GM11168 (cell line): ENCODE measurements around the gene PGLYRP3.

Experiments
- in situ Hi-C: fragments of 300-500 bp; cut with MboI; formaldehyde crosslinking; loops from one replicate; pipeline ENCODE4 v1.12.0; 2022; ENCODE audit warnings: low sequenced_read_pairs; ENCODE audit not compliant: unreplicated experiment

PGLYRP3 gene, protein sequence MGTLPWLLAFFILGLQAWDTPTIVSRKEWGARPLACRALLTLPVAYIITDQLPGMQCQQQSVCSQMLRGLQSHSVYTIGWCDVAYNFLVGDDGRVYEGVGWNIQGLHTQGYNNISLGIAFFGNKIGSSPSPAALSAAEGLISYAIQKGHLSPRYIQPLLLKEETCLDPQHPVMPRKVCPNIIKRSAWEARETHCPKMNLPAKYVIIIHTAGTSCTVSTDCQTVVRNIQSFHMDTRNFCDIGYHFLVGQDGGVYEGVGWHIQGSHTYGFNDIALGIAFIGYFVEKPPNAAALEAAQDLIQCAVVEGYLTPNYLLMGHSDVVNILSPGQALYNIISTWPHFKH

DNA sequence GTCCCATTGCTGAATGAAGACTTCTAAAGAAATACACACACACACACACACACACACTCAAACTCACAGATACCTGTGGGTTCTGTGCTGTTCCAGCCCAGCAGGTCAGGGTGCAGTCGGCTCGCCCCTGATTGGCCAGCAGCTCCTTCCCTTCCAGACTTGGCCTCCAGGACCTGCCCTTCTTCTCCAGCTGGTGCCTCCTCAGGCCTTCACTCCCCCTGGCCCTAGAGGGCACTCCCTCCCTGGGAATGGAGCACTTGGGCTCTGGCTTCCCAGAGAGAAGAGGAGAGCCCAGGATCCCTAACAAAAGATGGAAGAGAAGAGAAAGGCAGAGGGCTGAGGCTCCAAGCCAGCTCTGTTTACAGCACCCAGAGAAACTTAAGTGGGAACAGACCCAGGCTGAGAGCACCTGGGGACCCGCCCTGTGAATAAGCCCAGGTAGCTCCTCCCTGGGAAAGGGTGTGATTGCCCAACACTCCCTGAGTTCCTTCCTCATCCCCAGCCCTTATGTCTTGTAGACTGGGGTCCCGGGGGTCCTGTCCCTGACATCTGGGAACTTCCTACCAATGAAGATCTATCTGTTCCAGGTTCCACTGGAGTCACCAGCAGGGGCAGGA, at the start of gene PGLYRP3:
Gene PGLYRP3 (minus strand): TSS at position 383 of the 617 bp plus-strand sequence. CDS start 2,287 bp downstream, outside the sequence.
- in situ Hi-C loops, result no loop called here

DNA sequence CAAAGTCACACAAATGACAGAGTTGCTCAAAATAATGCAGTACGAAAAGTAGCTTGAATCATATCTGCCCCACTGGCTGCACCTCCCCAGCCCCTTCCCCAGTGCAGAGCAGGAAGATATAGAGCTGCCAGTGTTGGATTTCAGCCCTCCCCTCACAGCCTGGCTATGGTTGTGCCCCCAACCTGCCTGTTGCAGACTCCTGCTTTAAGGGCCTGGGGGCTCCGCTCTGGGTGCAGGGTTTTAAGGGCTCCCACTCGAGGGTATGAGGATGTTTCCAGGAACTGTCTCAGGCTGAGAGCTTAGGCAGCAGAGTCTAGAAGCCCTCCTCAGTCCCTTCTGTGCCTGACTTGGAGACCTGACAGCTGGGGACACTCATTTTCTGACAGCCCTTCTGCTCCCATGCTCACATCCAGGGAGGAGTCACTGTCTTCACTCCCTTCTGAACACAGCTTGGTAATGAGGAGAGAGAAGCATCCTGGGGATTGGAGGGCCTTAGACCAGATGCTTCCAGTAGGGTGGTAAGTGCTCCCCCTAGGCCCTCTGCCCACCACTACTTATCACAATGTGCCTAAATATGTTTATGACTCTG, 49.5 kb upstream of the PGLYRP3 start:
- in situ Hi-C loops, result no loop called here

DNA sequence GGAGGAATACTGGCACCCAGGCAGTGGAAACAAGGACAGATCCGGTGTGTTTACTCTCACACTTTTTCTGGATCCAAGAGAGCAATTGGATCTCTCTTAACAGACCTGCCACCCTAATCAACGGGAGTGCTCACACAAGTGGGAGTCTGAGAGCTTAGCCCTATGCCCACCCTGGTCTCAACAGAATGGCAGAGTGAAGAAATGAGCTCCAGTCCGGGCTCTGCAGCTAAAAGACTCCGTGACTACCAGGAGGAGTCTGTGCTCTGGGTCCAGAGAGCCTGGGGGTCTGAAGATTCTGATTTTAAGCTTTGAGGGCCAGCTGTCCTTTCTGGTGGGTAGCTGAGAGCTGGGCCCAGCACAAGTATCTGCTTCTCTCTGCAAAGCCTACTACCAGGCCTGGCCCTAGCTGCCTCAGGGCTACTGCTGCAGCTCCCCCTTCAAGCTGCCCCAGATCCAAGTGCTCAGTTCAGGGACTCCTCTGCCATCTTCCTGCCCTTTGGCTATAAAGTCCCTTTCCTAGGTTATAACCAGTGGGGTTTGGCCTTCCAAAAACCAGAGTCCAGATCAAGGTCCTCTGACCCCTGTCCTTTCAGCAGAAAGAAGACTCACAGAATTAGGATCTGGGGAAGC, 48.8 kb upstream of the PGLYRP3 start:
- in situ Hi-C loops, result no loop called here

DNA sequence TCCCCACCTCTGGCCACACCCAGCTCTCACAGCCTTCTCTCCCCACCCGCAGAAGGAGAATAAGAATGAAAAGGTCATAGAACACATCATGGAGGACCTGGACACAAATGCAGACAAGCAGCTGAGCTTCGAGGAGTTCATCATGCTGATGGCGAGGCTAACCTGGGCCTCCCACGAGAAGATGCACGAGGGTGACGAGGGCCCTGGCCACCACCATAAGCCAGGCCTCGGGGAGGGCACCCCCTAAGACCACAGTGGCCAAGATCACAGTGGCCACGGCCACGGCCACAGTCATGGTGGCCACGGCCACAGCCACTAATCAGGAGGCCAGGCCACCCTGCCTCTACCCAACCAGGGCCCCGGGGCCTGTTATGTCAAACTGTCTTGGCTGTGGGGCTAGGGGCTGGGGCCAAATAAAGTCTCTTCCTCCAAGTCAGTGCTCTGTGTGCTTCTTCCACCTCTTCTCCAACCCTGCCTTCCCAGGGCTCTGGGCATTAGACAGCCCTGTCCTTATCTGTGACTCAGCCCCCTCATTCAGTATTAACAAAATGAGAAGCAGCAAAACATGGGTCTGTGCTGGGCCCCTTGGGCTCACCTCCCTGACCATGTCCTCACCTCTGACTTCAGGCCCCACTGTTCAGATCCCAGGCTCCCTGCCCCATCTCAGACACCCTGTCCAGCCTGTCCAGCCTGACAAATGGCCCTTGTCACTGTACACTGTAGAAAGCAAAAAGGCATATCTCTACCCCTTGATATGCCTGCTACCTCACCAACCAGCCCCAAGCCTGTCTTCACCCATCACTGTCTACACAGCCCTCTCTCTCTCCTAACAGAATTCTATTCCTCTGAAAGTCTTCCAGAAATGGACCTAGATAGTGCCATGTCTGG, 48.1 kb upstream of the PGLYRP3 start:
- in situ Hi-C loops, result no loop called here

DNA sequence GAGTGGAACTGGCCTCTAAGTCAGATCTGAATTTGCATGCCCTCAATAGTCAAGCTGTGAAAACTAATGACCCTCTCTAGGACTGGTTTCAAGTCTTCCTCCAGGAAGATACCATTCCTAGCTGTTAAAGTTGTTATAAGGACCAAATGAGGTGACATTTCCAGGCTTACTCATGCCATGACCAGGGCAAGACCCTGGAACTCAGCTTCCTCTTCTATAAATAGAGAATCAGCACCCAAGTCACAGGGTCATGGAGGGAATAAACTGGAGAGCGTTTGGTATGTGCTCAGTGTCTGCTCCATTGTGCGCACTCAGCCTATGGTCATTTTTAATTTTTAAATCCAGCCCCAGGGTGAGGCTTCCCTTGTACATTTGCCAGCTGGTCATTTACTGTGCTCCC, 47.4 kb upstream of the PGLYRP3 start:
- in situ Hi-C loops, result no loop called here

DNA sequence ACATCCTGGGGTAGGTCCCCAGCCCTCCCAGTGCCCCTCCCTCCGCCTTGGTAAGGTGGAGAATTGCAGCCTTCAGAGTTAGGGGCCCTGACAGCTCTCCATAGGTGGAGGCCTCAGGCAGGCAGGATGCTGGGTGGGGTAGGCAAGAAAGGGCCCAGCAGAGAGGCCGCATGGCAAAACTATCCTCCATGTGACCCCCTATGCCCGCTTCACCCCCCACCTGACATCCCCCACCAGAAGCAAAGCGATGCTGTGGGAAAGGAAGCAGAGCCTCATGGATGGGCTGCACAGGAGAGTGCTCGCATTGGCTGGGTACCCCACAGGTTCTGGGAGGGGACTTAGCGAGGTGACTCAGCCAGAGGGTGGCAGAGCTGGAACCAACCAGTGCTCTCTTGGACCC, 46.5 kb upstream of the PGLYRP3 start:
- in situ Hi-C loops, result no loop called here

DNA sequence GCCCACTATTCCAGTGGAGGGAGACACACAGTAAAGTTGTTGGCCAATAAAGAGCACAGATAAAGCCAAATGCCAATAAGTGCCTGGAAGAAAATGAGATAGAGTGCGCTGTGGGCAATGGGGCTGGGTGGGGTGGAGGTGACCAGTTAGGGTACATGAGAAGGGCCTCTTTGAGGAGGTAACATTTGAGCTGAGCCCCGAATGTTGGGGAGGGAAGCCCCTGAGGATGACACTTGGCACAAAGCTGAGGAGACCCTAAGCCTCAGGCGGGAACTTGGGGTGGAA, 45.9 kb upstream of the PGLYRP3 start:
- in situ Hi-C loops, result no loop called here

DNA sequence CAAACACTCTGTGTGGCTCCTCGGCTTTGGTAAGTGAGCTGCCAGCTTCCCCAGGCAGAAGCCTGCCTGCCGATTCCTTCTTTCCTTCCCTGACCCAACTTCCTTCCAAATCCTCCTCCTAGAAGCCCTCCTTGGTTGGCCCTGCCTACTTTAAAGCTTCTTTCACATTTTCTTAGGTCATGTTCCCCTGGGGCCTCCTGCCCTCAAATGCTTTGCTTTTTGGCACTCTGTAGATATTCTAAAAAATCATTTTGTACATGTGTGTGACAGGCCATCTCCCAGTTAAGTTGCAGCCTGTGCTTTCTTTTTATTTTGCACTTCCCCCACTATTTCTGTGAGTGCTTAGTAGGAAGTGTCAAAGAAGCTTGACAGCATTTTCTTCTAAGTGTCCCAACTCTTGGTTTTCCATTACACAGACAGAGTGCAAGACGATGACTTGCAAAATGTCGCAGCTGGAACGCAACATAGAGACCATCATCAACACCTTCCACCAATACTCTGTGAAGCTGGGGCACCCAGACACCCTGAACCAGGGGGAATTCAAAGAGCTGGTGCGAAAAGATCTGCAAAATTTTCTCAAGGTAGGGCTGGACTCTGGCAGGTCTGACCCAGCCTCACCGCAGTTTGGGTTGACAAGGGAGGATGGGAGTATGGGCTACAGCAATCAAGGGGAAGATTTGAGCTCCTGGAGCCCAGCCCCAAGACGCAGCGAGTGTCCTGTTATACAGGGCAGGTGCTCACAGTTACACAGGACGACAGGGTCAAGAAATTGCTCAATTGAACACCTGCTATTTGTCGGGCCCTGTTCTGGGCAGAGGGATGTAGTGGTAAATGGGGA, 45.3 kb upstream of the PGLYRP3 start, which contains the start of gene S100A9:
Gene S100A9 (plus strand): TSS at position 2 of the 838 bp plus-strand sequence. CDS start 430 bp downstream, at position 432.
- in situ Hi-C loops, result no loop called here

DNA sequence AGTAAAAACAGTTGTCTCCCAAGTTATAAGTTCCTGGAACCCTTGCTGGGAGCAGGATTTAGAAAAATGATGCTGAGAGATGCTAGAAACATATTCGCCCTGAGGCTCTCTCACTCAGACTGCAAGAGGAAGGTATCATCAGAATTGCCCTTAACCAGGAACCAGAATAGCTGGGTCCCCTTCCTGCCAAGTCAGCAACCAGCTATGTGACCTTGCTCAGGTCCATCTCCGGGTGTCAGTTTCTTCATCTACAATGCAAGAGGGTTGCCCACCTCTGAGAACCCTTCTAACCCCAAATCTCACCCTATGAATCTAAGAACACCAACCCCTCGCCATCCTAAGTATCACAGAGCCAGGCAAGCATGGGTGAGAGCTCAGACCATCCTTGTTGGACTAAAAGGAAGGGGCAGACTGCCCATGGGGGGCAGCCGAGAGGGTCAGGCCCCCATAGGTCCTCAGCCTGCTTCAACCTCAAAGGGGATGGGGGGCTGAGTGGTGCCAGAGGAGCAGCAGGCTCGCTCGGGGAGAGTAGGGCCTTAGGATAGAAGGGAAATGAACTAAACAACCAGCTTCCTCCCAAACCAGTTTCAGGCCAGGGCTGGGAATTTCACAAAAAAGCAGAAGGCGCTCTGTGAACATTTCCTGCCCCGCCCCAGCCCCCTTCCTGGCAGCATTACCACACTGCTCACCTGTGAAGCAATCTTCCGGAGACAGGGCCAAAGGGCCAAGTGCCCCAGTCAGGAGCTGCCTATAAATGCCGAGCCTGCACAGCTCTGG, 44.5 kb upstream of the PGLYRP3 start:
- in situ Hi-C loops, result no loop called here

DNA sequence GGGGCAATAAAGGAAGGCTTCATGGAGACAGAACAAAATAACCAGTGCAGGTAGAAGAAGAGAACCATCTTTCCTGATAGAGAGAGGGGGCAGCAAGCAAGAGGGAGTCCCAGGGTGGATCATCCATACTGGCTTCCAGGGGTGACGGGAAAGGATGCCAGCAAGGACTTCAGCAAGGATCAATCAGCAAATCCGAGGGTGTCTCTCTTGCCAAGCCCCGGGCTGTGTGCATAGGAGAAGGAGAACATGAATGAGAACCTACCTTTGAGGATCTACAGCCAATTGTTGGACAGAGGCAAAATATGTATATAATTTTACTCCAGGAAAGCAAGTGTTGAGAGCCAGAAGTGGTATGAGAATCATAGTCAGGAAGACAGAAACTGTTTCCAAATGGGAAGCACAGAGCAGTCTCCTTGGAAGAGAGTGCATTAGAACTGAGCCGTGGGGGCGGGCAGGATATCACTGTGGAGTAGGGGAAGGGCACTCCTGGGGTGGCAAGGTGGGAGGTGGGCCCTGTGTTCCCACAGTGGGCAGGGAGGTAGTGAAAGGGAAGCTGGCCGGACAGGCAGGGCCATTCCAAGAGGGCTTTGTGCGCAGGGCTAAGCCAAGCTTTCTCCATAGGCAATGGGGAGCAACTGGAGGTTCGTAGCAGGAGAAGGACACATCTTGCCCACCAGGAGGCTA, 43.8 kb upstream of the PGLYRP3 start:
- in situ Hi-C loops, result no loop called here

DNA sequence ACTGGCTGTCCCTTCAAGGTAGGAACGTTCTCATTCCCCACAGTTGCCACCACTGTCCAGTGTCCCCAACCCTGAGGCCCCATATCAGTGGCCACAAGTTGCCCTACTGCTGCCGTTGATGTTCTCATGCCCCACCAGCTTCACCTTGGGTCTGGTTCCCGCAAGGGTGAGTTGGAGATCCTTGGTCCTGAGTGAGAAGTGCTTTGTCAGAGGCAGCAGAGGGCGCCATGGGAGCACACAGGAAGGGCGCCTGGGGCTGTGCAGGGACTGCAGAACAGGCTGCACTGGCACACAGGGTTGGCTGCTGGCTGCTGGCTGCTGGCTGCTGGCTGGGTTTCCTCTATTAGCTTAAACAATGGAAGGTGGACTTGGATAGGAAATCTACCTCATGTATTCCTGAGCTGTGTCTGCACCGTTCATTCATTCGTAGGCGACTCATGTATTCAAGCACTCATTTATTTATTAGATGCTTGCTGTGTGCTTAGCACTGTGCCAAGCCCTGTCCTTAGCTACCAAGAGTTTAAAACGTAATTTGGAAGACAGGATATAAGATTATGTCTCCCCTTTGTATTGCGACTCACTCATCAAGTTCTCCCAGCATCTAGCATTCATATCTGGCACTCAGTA, 42.8 kb upstream of the PGLYRP3 start:
- in situ Hi-C loops, result no loop called here

DNA sequence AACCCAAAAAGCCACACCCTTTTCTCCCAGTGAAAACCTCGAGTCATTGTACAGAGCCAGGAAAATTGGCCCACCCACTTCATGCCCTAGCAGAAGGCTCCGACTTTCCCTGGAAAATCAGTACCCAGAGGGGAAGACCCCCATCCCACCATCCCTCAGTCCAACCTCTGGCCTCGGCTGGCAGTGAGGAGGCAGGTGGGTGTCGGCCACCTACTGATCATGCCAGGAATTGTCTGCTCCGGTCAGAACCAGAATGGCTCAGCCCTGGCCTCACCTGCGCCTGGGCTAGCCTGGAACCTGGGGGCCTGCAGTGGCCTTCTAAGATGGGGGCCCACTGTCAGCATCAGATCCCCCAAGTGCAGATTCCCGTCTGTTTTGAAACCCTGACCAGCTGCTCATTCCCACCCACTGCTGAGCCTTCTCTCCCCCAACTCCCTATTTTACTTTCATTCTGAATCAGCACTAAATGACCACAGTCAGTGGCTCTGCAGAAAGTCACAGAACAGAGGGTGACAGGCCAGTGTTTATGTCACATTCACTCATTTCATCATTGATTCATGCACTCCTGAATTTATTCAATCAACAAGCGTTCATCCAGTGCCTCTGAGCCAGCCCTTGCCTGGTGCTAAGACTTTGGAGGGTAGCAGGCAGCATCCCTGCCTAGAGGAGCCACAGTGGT, 41.9 kb upstream of the PGLYRP3 start:
- in situ Hi-C loops, result loop anchor here (5.0 kb wide), 1 partner anchor 133 kb away; no protein-coding TSS in a partner anchor

DNA sequence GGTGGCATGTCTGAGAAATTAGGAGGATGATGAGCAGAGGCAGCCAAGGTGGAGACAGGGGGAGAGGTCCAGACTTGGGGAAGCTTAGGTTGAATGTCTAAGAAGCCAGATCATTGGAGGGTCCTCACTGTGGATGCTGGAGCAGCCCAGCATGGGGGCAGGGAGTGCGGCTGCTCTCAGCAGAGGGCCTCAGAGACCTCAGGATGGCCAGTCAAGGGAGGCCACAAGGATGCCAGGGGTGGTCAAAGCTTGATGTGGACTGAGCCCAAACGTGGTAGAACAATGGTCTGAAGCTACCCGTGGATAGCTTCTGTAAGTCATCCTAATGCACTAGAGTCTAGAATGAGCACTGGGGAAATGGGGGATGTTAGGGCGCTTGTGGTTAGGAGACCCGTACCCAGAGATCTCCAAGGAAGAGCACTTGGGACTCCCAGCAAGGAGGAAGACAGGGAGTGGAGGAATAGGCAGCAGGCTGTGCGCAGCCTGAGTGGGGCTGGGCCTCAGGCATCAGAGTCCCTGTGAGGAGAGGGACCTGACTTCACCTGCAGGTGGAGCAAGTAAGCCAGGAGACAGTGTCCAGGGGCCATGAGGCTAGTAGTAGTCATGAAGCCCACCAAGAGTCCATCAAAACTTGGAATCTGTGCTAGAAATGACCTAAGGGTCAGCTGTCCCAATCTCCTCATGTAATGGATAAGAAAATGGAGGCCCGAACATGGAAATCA, 40.6 kb upstream of the PGLYRP3 start:
- in situ Hi-C loops, result loop anchor here (5.0 kb wide), 1 partner anchor 134 kb away; no protein-coding TSS in a partner anchor

DNA sequence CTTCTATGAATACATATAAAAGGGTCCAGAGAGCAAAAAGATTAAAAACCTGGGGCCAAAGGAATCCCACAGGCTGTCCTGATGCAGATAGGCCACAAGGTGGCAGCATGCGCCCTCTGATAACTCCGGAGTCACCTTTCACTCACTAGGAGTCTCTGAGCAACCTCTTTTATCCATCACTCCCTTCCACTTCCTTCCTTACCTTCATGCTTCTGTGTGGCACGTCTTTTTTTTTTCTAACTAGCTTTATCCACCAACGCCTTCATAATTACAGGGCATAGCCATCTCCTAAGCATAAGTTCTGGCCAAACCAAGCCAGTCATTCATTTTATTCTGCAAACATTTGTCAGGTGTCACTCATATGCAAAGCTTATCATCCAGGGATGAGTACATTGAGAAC, 39.8 kb upstream of the PGLYRP3 start:
- in situ Hi-C loops, result loop anchor here (5.0 kb wide), 1 partner anchor 135 kb away; no protein-coding TSS in a partner anchor

DNA sequence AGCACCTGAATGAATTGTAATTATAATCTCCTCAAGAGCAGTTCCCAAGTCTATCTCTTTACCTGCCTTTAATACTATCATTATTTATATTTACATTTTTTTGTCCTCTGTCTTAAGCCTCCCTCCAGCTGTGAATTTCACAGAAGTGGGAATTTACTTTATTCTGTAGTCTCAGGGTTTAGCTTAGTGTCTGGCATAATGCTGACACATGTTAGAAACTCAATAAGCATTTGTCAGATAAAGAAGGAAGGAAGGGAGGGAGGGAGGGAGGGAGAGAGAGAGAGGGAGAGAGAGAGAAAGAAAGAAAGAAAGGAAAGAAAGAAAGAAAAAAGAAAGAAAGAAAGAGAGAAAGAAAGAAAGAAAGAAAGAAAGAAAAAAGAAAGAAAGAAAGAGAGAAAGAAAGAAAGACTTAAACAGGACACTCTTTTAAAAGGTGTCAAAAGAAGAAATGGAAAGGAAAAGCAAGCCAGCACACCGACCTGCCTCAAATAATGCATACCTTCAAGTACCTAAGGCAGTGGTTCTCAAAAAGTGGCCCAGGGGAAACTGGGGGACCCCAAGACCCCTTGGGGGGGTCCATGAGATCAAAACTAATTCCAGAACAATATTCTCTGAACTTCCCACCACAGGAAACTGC, 37.7 kb upstream of the PGLYRP3 start:
- in situ Hi-C loops, result loop anchor here (5.0 kb wide), 1 partner anchor 137 kb away; no protein-coding TSS in a partner anchor
